ENCODE results near the gene GRAP2.
"Not testable (repeated sequence)": the region's sequence is repeated elsewhere in the genome, so short reads cannot be mapped to it uniquely, and the experiment has no call there.

GRAP2 gene

DNA sequence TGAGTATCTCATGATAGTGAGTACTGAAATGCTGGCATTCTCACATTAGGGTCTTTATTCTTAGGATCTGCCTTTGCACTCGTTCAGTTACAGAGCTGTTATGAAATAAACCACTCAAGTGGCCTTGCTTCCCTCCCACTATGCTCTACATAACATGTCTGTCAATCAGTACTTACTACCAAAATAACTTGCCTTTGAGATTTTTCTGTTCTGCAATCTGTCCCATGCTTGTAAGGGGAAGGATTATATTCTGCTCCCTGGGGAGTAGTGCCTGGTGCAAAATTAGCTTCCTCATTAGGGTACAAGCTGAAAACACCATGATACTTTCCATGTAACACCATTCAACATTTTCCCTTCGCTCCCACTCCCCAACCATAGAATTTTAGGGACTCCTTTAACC is 1.9 kb upstream of the GRAP2 start:
- no peak for DNase-seq

DNA sequence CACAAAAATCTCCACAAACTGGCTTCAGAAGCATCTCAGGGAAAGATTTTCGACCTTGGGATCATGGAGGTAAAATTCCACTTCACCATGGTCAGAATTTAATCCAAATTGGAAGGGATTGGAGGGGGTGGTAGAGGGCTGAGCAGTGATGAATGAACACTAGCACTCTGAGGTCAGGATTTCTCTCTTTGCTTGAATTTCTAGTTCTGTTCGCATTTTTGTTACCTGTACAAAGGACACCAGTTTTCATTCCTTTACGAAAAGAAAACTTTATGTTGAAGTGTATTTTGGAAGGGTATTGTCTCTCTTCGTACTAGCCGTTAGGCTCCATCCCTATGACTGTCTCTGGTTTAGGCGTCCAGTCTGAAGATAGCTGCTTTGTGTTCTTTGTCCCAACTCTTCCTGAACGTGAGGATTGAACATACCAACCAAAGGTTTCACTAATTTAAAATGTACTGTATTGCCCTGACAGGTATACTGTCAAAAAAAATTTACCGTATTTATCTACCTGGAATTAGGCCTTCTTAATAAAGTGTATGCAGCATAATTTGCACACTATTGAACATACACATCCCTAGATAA is 772 bp downstream of the GRAP2 start:
- DNase-seq: no peak

DNA sequence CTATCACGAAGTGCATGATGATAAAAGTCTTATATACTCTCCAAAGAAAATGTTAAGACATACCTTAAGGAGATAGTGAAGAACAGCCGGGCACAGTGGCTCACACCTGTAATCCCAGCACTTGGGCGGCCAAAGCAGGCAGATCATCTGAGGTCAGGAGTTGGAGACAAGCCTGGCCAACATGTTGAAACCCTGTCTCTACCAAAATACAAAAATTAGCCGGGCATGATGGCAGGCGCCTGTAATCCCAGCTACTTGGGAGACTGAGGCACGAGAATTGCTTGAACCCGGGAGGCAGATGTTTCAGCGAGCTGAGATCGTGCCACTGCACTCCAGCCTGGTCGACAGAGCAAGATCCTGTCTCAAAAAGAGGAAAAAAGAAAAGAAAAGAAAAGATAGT is 3.1 kb downstream of the GRAP2 start:
- not testable (repeated sequence) for DNase-seq

- DNase-seq: no peak
Observed at GRCh38 chr22:39904862-39905261, 4.0 kb downstream of the GRAP2 start.

GRCh38 chr22:39905687-39906086 is 4.8 kb downstream of the GRAP2 start:
- no peak for DNase-seq

DNA sequence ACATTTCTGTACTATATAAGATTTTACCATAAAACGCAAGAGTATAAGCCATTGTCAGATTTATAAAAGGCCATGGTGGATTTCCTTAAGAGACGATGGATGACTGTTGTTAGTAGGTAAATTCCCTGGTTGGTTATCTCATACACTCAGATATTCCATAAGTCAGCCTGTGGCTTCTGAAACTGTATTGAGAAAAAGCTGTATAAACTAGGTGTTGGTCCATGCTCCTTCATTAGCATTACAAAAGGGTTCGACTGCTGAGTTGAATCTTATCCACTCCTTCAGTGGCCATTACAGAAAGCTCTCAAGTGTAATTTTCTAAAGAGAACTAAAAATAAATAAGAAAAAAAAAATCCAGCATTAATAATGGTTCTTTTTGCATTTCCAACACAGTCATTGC is 5.3 kb downstream of the GRAP2 start:
- DNase-seq: no peak

DNA sequence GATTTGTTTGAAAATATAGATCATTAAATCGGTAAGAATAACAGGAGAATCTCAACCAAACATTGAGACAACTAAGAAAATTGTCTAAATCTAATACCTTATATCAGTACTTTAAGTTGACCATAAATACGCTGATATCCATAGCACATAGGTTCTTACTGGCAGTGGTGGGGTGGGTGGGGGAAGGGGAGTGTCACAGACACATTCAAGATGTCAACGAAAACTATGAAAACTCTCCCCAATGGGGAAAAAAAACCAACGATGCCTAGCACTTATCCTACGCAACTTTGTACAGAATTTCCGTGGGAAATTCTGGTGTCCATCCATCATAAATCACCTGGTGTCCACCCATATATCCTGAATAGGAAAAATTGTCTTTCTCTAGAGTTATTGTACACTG is 6.2 kb downstream of the GRAP2 start:
- no peak for DNase-seq

DNA sequence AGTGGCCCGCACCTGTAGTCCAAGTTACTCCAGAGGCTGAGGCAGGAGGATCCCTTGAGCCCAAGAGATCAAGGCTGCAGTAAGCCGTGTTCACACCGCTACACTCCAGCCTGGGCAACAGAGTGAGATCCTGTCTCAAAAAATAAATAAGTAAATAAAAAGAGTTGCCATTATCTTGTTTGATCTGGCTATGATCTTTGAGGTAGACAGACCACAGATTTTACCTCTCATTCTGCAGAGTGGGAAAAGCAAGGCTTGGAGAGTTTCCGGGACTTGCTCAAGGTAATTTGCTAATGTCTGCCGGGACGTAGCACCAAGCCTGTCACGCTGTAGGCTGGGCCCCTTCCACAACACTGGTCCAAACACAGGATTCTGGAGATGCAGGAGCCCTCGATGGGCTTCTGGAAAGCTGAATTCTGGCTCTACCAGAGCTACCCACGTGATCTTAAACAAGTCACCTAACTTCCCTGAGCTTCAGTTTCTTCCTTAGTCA is 6.8 kb downstream of the GRAP2 start:
- no peak for DNase-seq

- DNase-seq: no peak
Observed at GRCh38 chr22:39908136-39908535, 7.3 kb downstream of the GRAP2 start.

DNA sequence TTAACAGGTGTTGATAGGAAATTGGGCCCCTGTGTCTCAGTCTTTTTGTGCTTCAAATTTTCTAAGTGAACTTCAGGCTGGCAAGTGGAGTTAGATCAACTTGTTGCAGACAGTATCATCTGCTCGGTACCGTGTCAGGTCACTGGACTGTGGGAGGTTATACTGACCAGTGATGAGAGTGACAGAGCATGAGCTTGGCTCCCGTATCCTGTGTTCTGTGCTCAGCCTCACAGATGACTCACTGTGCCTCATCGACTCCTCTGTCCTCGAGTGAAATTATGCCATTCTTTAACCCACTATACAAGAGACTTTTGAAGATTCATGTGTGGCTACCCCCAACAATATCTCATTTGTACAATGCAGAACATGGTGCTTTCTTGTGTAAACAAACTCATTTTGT is 7.9 kb downstream of the GRAP2 start:
- DNase-seq: no peak

DNA sequence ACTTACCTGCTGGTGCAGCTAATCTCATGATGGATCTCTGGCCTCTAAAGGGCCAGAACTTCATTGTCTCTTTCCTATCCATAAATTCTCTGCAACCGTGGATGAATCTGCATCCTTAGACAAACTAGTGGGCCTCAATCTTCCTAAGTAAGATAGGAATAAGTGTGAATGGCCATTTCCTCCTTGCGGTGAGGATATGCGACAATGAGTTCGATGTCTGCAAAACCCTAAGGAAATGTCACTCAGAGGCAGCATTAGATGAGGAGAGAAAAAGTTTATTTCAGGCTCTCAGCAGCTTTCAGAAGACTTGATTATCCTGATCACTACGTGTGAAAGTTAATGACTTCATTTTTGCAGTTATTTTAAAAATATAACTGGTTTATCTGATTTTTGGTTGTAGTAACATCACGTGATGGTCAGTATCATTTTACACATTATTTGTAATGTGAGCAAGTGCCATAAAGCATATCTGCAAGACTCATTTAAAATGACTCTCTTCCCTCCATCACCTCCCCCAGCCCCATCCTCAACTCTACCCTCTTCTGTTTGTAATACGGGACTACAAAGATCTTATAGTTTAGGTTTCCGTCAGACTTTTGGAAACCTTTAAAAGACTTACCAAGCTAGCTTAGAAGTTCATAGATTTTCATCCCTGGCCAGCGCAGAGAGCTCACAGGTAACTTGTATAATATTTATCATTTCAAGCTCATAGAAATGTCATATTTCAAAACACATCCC is 10.2 kb downstream of the GRAP2 start:
- DNase-seq: no peak

- DNase-seq: no peak
Observed at GRCh38 chr22:39913321-39913720, 12.4 kb downstream of the GRAP2 start.

DNA sequence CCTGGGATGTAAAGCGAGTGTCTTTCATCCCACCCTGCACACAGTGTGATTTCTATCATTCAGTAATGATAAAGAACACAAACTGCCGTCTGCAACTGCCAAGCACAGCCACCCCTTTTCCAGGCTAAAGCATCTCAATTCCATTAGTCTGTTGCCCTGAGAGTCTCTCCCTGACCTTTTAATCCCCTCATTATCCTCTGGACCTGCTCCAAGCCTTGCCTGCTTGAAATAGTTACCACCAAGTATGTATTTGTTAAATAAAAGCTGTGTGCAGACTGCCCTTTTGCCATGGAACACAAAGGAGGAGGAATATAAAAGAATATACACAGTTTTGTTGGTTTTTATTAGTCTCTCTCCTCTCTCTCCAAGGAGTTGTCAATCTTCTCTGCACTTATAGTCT is 13.0 kb downstream of the GRAP2 start:
- DNase-seq: no peak

- no peak for DNase-seq
Observed at GRCh38 chr22:39914584-39914983, 13.7 kb downstream of the GRAP2 start.

GRCh38 chr22:39915295-39915726 is 14.4 kb downstream of the GRAP2 start:
- no peak for DNase-seq

GRCh38 chr22:39916496-39916895 is 15.6 kb downstream of the GRAP2 start:
- DNase-seq: no peak

GRCh38 chr22:39917197-39917643 is 16.3 kb downstream of the GRAP2 start:
- no peak for DNase-seq

GRCh38 chr22:39917776-39918495 is 17.1 kb downstream of the GRAP2 start:
- DNase-seq: no peak

- no peak for DNase-seq
Observed at GRCh38 chr22:39920134-39920743, 19.4 kb downstream of the GRAP2 start.

GRCh38 chr22:39923696-39924095 is 22.8 kb downstream of the GRAP2 start:
- no peak for DNase-seq

DNA sequence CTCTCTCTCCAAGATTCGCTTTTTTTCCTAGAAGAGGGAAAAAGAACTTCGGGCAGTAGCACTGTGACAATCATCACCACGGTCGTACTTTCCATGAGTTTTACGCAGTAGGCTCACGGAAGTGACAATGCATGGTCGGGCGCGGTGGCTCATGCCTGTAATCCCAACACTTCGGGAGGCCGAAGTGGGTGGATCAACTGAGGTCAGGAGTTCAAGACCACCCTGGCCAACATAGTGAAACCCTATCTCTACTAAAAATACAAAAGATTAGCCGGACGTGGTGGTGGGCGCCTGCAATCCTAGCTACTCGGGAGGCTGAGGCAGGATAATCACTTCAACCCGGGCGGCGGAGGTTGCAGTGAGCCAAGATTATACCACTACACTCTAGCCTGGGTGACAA is 23.4 kb downstream of the GRAP2 start:
- no peak for DNase-seq

- no peak for DNase-seq
Observed at GRCh38 chr22:39925273-39925672, 24.4 kb downstream of the GRAP2 start.

DNA sequence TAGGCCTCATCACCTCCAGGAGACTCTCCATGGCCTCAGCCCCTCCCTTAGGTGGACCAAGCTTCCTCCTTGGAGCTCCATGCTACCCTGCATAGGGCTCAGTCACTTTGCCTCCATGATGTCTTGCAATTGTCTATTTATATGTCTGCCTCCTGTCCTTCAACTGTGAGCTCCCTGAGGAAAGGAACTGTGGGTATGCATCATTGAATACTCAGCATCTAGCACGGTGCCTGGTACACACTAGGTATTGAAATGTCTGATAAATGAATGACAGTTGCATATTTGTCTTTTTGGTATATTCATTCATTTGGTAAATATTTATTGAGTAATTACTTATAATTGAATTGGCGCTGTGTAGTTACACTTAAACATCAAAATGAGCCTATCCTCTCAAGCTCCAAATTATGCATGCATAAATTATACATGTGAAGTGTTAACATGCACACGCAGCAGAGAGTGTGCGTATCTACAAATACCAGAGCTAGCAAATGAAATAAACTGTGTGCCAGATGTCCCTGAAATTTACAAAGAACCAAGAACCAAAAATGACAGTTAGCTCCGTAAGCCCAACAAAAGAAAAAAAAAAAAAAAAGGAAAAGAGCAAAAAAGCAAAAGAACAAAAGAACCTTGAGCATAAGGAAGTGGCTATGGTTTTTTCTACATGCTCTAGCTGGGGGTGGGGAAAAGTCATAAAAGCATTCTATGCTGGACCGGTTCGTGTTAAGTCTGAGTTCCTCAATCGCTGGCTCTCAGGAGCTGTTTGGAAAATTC is 25.2 kb downstream of the GRAP2 start:
- DNase-seq: peak; percentile 77
